ENCODE results near the gene CIRBP.
A peak's percentile ranks its signal among the peaks of the same experiment; 100 is the strongest.

CIRBP gene

DNA sequence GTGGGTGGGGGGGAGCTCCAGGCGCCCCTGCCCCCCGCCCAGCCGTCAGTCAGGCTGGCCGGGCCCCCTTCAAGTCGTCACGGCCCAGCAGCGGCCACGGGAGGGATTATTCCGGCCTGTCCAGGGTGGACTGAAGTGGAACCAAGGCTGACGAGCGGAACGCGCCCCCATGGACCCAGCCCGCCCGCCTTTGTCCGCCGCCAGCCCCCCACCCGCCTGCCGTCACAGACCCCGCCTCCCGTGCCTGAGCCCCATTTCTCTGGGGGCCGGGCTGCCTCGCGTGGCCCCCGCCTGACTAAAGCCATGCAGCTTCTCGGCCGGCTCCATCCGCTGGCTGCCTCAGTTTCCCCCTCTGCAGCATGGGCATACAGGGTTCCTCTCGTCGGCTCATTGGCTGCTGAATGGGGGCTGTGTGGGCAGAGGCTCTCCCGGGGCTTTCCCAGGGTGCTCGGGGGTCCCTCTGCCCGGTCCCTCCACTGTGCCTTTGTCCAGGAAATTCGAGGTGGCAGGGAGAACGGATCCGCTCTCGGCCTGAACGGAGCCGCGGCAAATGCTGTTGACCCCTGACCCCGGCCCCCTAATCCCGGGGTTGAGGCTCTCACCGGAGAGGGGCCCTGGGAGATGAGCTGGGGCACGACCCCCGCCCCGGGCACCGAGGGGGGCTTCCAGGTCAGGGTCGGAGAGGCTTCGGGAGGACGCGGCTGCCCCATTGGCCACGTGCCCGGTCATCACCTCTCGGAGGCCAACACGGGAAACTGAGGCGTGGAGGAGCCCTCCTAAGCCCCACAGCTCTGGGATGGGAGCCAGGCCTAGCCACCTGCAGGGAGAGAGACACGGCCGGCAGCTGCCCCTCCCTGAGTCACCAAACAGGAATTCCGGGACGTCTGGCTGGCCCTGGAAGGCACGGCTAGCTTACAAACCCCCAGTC, 43.9 kb downstream of the CIRBP start:
- TF ChIP-seq, protein P1, sequence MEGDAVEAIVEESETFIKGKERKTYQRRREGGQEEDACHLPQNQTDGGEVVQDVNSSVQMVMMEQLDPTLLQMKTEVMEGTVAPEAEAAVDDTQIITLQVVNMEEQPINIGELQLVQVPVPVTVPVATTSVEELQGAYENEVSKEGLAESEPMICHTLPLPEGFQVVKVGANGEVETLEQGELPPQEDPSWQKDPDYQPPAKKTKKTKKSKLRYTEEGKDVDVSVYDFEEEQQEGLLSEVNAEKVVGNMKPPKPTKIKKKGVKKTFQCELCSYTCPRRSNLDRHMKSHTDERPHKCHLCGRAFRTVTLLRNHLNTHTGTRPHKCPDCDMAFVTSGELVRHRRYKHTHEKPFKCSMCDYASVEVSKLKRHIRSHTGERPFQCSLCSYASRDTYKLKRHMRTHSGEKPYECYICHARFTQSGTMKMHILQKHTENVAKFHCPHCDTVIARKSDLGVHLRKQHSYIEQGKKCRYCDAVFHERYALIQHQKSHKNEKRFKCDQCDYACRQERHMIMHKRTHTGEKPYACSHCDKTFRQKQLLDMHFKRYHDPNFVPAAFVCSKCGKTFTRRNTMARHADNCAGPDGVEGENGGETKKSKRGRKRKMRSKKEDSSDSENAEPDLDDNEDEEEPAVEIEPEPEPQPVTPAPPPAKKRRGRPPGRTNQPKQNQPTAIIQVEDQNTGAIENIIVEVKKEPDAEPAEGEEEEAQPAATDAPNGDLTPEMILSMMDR (IDR thresholded peaks at IDR 0.05; ENCODE audit: control extremely low read depth, extremely low read depth, low read depth, missing control alignments): no peak
- no peak for DNase-seq (ENCODE audit: extremely low spot score)
- ChIA-PET CTCF (interaction anchor here (0.6 to 7.6 kb wide), 4 partner anchors 11 to 59 kb away, joined by 3 to 47 read pairs (median 4); no protein-coding TSS in a partner anchor), POLR2A (interaction anchor here (1.1 kb wide), 1 partner anchor 74 kb away, joined by 4 read pairs; no protein-coding TSS in a partner anchor)

DNA sequence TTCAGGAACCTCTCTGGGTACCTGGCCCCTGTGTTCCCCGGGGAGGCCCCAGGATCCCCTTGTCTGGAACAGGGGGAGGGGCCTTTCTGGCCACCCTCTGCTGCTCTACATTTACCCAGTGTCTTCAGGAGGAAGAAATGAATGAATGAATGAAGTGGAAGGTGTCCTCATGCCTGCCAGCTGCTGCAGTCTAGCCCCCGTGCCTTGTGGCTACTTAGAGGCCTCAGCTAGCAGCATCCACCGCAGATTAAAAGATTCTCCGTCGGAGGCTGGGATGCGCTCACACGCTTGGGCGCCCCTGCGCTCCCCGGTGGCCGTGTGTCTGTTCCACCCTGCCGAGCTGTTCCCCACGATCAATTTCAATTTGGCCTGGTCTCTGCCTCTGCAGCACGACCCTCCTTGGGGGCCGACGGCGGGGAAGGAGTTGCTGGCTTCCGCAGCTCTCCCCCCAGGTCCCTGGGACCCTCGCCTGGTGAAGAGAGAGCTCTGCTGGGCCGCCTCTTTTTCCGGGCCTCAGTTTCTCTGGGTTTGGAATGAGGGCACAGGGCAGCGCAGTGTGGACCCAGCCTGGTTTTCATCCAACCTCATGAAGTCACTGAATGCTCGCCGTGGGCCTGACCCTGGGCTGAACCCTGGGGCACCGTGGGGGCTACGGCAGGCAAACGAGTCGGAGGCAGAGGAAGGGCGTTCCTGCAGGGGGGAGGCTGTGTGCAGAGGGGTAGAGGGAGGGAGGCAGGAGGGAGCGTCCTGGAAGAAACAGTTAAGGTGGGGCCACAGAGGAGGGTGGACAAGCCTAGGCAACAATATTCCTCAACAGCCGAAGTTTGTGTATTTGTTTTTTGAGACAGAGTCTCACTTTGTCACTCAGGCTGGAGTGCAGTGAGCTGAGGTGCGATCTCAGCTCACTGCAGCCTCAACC, 44.8 kb downstream of the CIRBP start:
- CTCF ChIA-PET: interaction anchor here (1.0 to 7.6 kb wide), 3 partner anchors 10 to 58 kb away, joined by 3 to 47 read pairs (median 3); no protein-coding TSS in a partner anchor
- POLR2A ChIA-PET: interaction anchor here (1.1 kb wide), 1 partner anchor 74 kb away, joined by 4 read pairs; no protein-coding TSS in a partner anchor

DNA sequence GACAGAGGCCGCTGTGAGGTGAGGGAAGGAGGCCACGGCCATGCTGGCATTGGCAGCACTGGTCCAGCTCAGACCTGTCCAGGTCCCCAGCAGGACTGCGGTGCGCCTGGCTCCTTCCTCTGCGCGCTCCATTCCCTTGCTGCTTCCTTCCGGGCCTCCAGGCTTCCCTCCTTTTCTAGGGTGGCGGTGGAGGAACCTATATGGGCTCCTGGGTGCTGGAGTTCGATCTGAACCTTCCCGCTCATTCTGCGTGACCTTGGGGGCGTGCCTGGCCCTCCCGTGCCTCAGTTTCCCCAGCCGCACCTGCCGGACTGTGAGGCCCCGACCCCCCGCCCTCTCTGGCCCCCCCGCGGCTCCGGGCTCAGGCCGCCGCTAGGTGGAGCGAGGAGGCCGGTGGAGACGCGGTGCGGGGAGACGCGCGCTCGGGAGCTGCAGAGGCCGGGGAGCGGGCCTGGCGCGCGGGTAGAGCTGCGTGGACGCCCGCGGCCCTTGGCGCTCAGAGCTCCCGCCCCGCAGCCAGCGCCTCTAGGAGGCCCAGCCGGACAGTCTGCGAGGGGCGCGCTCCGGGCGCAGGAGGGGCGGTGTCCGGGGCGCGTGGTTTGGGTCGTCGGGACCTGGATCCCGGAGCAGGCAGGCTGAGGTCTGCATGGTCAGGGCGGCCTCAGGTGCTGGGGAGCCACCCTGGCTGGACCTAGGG, 46.5 kb downstream of the CIRBP start:
- peak; percentile 83 for DNase-seq (ENCODE audit: extremely low spot score)
- TF ChIP-seq, protein P1 (IDR thresholded peaks at IDR 0.05; ENCODE audit: control extremely low read depth, extremely low read depth, low read depth, missing control alignments): peak; percentile 75
- CTCF ChIA-PET: interaction anchor here (0.7 to 7.6 kb wide), 9 partner anchors 12 to 98 kb away, joined by 3 to 47 read pairs (median 4); partner anchors contain the start of gene CIRBP
- POLR2A ChIA-PET: no interaction called here

More for the DNA sequence above, 44.8 kb downstream of the CIRBP start:
- TF ChIP-seq, protein P1 (IDR thresholded peaks at IDR 0.05; ENCODE audit: control extremely low read depth, extremely low read depth, low read depth, missing control alignments): no peak
- DNase-seq (ENCODE audit: extremely low spot score): no peak

DNA sequence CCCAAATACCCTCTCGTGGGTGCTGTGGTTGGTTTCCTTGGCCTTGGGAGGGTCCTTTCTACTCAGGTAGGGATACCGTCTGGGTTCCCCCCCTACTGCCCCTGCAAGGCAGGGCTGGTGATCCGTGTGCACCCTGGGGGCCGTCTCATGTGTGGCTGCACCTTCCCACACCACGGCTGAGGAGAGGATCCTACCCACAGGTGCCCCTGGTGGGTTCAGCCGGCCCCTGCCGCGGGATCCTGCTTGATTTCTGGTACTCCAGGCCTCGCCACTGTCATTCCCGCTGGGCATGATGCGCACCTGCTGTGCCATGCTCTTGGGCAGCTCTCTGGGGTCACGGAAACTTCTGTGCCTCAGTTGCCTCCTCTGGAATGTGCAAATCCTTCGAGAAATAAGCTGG, 47.3 kb downstream of the CIRBP start:
- ChIA-PET CTCF (interaction anchor here (1.1 to 7.6 kb wide), 5 partner anchors 13 to 89 kb away, joined by 3 to 47 read pairs (median 5); no protein-coding TSS in a partner anchor), POLR2A (no interaction called here)

DNA sequence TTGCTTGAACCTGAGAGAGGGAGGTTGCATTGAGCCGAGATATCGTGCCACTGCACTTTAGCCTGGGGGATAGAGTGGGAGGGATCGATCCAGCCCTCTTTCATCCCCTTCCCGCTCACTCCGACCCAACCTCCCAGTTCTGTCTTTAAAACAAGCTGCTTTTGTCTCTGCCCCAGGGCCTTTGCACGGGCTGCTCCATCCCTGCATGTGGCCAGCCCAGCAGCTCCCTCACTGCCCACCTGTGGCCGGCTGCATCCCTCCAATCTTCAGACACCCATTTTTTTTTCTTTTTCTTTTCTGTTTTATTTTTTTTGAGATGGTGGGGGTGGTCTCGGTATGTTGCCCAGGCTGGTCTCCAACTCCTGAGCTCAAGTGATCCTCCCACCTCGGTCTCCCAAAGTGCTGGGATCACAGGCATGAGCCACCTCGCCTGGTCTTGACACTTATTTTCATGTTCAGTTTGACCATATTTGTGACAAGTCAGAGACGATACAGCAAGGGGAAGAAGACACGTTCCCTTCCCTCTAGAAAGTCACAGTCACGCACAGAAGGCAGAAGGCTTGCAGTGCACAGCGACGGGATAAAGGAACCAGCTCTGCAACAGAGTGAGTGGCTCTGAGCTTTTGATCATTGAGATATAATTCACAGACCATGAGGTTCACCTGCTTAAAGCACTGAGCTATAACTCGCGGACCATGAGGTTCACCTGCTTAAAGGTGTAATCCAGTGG, 48.3 kb downstream of the CIRBP start:
- TF ChIP-seq, protein P1 (IDR thresholded peaks at IDR 0.05; ENCODE audit: control extremely low read depth, extremely low read depth, low read depth, missing control alignments): no peak

More for the DNA sequence above, 47.3 kb downstream of the CIRBP start:
- TF ChIP-seq, protein P1 (IDR thresholded peaks at IDR 0.05; ENCODE audit: control extremely low read depth, extremely low read depth, low read depth, missing control alignments): no peak
- no peak for DNase-seq (ENCODE audit: extremely low spot score)

More for the DNA sequence above, 48.3 kb downstream of the CIRBP start:
- DNase-seq (ENCODE audit: extremely low spot score): no peak
- POLR2A ChIA-PET: no interaction called here
- CTCF ChIA-PET: interaction anchor here (1.0 to 7.6 kb wide), 6 partner anchors 9 to 88 kb away, joined by 3 to 47 read pairs (median 4); no protein-coding TSS in a partner anchor

Measured in GM10248 (cell line).